GM13977 (cell line): ENCODE data around the gene NR1I3.

Source experiments
- DNase-seq: peaks from one replicate; pipeline ENCODE4 v3.0.0; 2012; ENCODE audit warnings: low spot score
- in situ Hi-C: fragments of 300-500 bp; cut with MboI; formaldehyde crosslinking; loops from one replicate; pipeline ENCODE4 v1.12.0; 2022; ENCODE audit warnings: low sequenced_read_pairs, low pct_unique_long_range_greater_than_20kb, mixed read lengths, inconsistent platforms; ENCODE audit not compliant: unreplicated experiment
- TF ChIP-seq, protein P1 (sequence below): IDR thresholded peaks from 2 replicates; pipeline ENCODE4 v1.5.1; 2012; ENCODE audit warnings: mild to moderate bottlenecking, control low read depth; ENCODE audit not compliant: insufficient read depth; ENCODE audit errors: extremely low read depth, missing control alignments

NR1I3 gene

GRCh38 chr1:161209790-161210409, 28.1 kb downstream of the NR1I3 start:
- TF ChIP-seq, protein P1, sequence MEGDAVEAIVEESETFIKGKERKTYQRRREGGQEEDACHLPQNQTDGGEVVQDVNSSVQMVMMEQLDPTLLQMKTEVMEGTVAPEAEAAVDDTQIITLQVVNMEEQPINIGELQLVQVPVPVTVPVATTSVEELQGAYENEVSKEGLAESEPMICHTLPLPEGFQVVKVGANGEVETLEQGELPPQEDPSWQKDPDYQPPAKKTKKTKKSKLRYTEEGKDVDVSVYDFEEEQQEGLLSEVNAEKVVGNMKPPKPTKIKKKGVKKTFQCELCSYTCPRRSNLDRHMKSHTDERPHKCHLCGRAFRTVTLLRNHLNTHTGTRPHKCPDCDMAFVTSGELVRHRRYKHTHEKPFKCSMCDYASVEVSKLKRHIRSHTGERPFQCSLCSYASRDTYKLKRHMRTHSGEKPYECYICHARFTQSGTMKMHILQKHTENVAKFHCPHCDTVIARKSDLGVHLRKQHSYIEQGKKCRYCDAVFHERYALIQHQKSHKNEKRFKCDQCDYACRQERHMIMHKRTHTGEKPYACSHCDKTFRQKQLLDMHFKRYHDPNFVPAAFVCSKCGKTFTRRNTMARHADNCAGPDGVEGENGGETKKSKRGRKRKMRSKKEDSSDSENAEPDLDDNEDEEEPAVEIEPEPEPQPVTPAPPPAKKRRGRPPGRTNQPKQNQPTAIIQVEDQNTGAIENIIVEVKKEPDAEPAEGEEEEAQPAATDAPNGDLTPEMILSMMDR = peak; percentile 90
- in situ Hi-C loops = loop anchor here (10.0 kb wide), 1 partner anchor 165 kb away; no protein-coding TSS in a partner anchor
- DNase-seq = peak; percentile 66

- no peak for DNase-seq
- in situ Hi-C loops = no loop called here
- TF ChIP-seq, protein P1 = no peak
Observed at GRCh38 chr1:161207173-161207572, 30.8 kb downstream of the NR1I3 start.

- no peak for DNase-seq
- in situ Hi-C loops = no loop called here
- TF ChIP-seq, protein P1 = no peak
Observed at GRCh38 chr1:161206411-161207140, 31.4 kb downstream of the NR1I3 start.

- TF ChIP-seq, protein P1 = peak; percentile 31
- in situ Hi-C loops = no loop called here
- DNase-seq = peak; percentile 95
Observed at GRCh38 chr1:161201836-161202712, 35.9 kb downstream of the NR1I3 start, which contains the start of gene NDUFS2. Gene NDUFS2 (plus strand): TSS chr1:161202367. CDS start chr1:161202386, 19 bp downstream.

- TF ChIP-seq, protein P1 = no peak
- in situ Hi-C loops = no loop called here
- DNase-seq = no peak
Observed at GRCh38 chr1:161200992-161201835, 36.8 kb downstream of the NR1I3 start.

DNA sequence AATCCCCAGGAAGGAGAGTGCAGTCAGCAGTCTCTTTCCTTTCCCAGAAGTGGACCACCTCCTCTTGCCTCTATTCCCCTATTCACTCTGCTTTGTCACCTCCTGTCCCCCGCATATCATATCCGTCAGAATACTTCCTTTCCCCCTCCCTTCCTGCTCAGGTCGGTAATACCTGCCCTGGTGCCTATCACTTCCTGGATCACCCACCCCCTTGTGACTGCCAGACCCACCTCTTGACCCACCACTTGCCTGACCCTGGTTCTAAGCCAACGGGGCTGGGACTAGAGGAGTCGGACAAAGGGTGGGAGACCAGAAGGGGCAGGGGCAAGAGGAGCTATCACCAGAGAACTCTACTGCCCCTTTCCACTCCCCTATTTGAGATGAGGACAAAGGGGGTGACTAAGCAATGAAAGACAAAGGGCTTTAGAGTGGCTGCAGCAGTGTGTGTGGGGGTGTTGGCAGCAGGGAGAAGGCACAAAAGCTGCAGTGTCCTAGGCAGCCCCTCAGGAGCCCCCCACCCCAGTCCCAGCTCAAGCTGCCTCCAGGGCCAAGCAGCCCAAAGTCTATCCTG, 37.5 kb downstream of the NR1I3 start:
- no peak for DNase-seq
- TF ChIP-seq, protein P1 = no peak
- in situ Hi-C loops = no loop called here
